ENCODE results near the gene S100G. TPM values are rescaled to one million over a fixed set of nuclear protein-coding genes. Genes with fewer than 3 reads are reported as not detected.

S100G gene
- total RNA-seq, 2 donors from 2014 or later, result not detected

DNA sequence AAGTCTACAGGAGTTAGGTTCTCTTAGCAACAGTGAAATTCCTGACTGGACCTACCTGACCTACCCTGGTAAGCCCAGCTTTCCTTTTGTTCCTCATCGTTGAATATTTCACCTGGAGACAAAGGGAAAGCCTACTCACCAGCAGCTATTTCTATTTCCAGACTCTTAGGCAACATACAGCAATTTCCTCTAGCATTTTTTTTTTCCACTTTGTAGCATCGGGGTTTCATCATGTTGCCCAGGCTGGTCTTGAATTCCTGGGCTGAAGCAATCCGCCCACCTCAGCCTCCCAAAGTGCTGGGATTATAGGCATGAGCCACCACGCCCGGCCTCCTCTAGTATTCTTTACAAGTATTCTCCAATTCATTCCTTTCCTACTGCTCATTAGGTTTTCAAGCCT lies 6.8 kb upstream of the S100G start:
- Histone ChIP-seq H3K27ac (no peak overlapping the region), H3K36me3 (no peaks in the 10 kb centered on the region), H3K9me3 (no peaks in the 10 kb centered on the region), H3K4me3 (no peak overlapping the region), H3K27me3 (replicated peaks; ENCODE audit: insufficient read depth) (no peaks in the 10 kb centered on the region), H3K4me1 (replicated peaks) (no peaks in the 10 kb centered on the region)
- WGBS, result 77% methylated on average over 5 of the region's 5 CpGs
- TF ChIP-seq POLR2AphosphoS5 (IDR thresholded peaks at IDR 0.05) (no peak), POLR2A (IDR thresholded peaks at IDR 0.05) (no peak)
- TF ChIP-seq, protein P1, sequence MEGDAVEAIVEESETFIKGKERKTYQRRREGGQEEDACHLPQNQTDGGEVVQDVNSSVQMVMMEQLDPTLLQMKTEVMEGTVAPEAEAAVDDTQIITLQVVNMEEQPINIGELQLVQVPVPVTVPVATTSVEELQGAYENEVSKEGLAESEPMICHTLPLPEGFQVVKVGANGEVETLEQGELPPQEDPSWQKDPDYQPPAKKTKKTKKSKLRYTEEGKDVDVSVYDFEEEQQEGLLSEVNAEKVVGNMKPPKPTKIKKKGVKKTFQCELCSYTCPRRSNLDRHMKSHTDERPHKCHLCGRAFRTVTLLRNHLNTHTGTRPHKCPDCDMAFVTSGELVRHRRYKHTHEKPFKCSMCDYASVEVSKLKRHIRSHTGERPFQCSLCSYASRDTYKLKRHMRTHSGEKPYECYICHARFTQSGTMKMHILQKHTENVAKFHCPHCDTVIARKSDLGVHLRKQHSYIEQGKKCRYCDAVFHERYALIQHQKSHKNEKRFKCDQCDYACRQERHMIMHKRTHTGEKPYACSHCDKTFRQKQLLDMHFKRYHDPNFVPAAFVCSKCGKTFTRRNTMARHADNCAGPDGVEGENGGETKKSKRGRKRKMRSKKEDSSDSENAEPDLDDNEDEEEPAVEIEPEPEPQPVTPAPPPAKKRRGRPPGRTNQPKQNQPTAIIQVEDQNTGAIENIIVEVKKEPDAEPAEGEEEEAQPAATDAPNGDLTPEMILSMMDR (IDR thresholded peaks at IDR 0.05), result no peak
- intact Hi-C loops (cut with DNase I), result no loop called here
- no peak for DNase-seq (ENCODE audit: low spot score)

DNA sequence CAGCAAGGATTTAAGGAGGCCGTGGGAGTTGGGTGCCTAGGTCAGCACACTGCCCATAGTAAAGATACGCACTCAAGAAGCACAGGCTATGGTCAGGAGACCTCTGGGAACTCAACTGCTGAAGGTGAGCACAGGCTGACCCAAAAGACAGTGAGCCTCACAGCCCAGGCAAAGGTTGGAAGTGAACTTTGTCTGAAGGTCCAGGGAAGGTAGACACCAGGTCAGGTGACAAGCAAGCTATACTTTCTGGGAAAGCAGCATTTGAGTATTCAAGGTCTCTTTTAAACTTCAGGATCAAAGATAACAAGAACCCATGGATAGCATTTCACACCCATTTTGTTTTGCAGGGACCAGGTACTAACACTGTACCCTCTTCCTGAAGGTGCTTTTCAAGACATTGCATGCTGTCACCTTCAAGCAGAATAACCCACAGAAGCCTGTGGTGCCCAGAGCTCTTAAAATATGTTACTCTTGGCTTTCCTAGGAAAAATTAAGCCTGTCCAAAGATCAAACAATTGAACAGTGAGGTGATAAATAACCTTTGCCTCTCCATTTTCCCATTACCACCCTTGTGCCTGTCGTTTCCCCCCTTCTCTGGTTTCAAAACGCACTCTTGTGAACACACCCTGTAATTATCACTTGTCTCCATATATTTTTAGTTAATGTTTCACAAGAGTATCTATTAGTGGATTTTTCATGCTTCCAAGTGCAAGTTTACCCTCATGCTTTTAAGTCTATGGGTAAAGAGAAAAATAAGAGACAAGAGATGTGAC lies 3.4 kb upstream of the S100G start:
- H3K27ac ChIP-seq, result no peak overlapping the region

GRCh38 chrX:16651391-16652024 lies 1.6 kb downstream of the S100G start:
- intact Hi-C loops (cut with DNase I), result no loop called here
- H3K36me3 ChIP-seq, result no peaks in the 10 kb centered on the region
- H3K9me3 ChIP-seq, result no peaks in the 10 kb centered on the region
- no peaks in the 10 kb centered on the region for H3K27me3 ChIP-seq (replicated peaks; ENCODE audit: insufficient read depth)
- WGBS, result 85% methylated on average over 4 of the region's 4 CpGs
- no peaks in the 10 kb centered on the region for H3K4me1 ChIP-seq (replicated peaks)
- no peak overlapping the region for H3K4me3 ChIP-seq
- no peak for TF ChIP-seq POLR2AphosphoS5 (IDR thresholded peaks at IDR 0.05)
- TF ChIP-seq POLR2A (IDR thresholded peaks at IDR 0.05), result no peak
- TF ChIP-seq, protein P1 (IDR thresholded peaks at IDR 0.05), result no peak
- H3K27ac ChIP-seq, result no peak overlapping the region
- no peak for DNase-seq (ENCODE audit: low spot score)

More for the DNA sequence above, 3.4 kb upstream of the S100G start:
- H3K9me3 ChIP-seq, result no peaks in the 10 kb centered on the region
- TF ChIP-seq, protein P1 (IDR thresholded peaks at IDR 0.05), result no peak
- TF ChIP-seq POLR2A (IDR thresholded peaks at IDR 0.05) (no peak), POLR2AphosphoS5 (IDR thresholded peaks at IDR 0.05) (no peak)
- no peaks in the 10 kb centered on the region for H3K27me3 ChIP-seq (replicated peaks; ENCODE audit: insufficient read depth)
- 80% methylated on average over 4 of the region's 4 CpGs for WGBS
- intact Hi-C loops (cut with DNase I), result no loop called here
- no peaks in the 10 kb centered on the region for H3K36me3 ChIP-seq
- H3K4me1 ChIP-seq (replicated peaks), result no peaks in the 10 kb centered on the region
- no peak overlapping the region for H3K4me3 ChIP-seq
- no peak for DNase-seq (ENCODE audit: low spot score)

DNA sequence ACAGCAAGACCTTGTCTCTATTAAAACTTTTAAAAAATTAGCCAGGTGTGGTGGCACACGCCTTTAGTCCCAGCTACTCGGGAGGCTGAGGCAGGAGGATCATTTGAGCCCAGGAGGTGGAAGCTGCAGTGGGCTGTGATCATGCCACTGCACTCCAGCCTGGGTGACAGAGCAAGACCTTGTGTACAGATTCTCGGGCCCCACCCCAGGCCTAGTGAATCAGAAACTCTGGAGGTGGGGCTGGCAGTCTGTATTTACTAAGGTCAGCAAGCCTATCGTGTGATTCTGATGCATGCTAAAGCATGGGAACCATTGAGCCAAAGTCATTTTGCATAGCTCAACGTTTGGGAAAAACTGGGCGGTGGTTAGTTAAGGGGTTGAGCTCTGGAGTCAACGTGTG lies 3.5 kb downstream of the S100G start:
- intact Hi-C loops (cut with DNase I), result no loop called here
- no peak overlapping the region for H3K27ac ChIP-seq
- TF ChIP-seq, protein P1 (IDR thresholded peaks at IDR 0.05), result no peak
- TF ChIP-seq POLR2AphosphoS5 (IDR thresholded peaks at IDR 0.05) (no peak), POLR2A (IDR thresholded peaks at IDR 0.05) (no peak)
- H3K27me3 ChIP-seq (replicated peaks; ENCODE audit: insufficient read depth), result no peaks in the 10 kb centered on the region
- no peak overlapping the region for H3K4me3 ChIP-seq
- DNase-seq (ENCODE audit: low spot score), result no peak
- 85% methylated on average over 7 of the region's 7 CpGs for WGBS
- no peaks in the 10 kb centered on the region for H3K36me3 ChIP-seq
- H3K9me3 ChIP-seq, result no peaks in the 10 kb centered on the region
- no peaks in the 10 kb centered on the region for H3K4me1 ChIP-seq (replicated peaks)

DNA sequence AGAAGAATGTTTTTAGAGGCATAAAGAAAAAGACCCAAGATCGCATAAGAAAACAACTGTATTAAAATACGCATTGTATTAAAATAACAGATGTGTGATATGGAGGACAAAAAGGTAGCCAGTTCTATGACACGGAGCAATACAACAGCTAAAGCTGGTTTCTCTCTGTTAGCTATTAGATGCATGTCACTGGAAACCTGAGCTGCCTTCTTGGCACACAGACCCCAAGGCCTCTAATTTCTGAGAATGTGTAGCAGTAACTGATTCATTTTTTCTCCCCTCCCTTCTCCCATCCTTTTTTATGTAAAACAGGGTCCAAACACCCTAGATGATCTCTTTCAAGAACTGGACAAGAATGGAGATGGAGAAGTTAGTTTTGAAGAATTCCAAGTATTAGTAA lies 4.1 kb downstream of the S100G start:
- WGBS, result 68% methylated on average over 3 of the region's 3 CpGs
- TF ChIP-seq POLR2AphosphoS5 (IDR thresholded peaks at IDR 0.05) (no peak), POLR2A (IDR thresholded peaks at IDR 0.05) (no peak)
- TF ChIP-seq, protein P1 (IDR thresholded peaks at IDR 0.05), result no peak
- intact Hi-C loops (cut with DNase I), result no loop called here
- DNase-seq (ENCODE audit: low spot score), result no peak
- Histone ChIP-seq H3K4me3 (no peak overlapping the region), H3K27me3 (replicated peaks; ENCODE audit: insufficient read depth) (no peaks in the 10 kb centered on the region), H3K36me3 (no peaks in the 10 kb centered on the region), H3K27ac (no peak overlapping the region), H3K4me1 (replicated peaks) (no peaks in the 10 kb centered on the region), H3K9me3 (no peaks in the 10 kb centered on the region)

Data from prostate gland (tissue), 2 donors.